Activated CD4-positive, alpha-beta T cell treated with anti-CD3 and anti-CD28 coated beads, Interleukin-2, amount 50 U/mL, for 48 hours (primary cell): ENCODE results near the gene SLC26A4.
A peak's percentile ranks its signal among the peaks of the same experiment; 100 is the strongest.
"Not testable (repeated sequence)": the region's sequence is repeated elsewhere in the genome, so short reads cannot be mapped to it uniquely, and the experiment has no call there.

Experiments used
- DNase-seq, 2 experiments: peaks; one replicate each; pipeline ENCODE4 v3.0.0-alpha.2; 2020

Gene SLC26A4

DNA sequence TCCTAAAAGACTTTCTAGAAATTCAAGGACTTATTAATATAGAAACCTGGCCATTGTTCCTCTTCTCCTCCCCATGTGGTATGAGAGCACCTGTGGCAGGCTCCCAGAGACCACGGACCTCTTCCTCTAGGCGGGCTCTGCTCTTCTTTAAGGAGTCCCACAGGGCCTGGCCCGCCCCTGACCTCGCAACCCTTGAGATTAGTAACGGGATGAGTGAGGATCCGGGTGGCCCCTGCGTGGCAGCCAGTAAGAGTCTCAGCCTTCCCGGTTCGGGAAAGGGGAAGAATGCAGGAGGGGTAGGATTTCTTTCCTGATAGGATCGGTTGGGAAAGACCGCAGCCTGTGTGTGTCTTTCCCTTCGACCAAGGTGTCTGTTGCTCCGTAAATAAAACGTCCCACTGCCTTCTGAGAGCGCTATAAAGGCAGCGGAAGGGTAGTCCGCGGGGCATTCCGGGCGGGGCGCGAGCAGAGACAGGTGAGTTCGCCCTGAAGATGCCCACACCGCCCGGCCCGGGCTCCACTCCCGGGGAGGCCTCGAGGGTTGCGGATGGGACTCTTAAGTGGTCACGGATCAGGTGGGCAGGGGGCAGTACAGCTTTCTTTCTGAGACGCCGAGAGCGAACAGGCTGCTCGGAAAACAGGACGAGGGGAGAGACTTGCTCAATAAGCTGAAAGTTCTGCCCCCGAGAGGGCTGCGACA, at the start of gene SLC26A4:
Gene SLC26A4 (plus strand): TSS at position 448 of the 700 bp plus-strand sequence. CDS start 814 bp downstream, outside the sequence.
- peak; percentile 54 to 70 for DNase-seq

- DNase-seq, result no peak
Measured at GRCh38 chr7:107613439-107613838, 47.2 kb upstream of the SLC26A4 start.

DNA sequence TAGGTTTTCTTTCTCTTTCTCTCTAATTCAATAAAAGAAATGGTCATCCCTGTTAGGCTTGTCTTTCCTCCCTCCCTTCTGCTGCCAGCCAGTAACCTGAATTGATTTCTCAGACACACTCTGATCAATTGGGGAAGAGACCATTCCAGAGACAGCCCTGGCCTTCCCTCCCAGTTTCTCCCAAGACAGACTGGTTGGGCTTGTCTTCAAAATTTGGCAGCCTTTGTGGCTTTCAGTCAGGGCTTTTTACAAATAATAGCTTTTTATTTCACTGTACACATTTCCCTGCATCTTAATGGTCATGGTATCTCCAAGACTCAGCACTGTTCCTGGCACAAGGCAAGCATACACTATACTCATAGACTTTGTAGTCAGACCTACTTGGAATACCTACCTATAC, 46.7 kb upstream of the SLC26A4 start:
- no peak for DNase-seq

DNA sequence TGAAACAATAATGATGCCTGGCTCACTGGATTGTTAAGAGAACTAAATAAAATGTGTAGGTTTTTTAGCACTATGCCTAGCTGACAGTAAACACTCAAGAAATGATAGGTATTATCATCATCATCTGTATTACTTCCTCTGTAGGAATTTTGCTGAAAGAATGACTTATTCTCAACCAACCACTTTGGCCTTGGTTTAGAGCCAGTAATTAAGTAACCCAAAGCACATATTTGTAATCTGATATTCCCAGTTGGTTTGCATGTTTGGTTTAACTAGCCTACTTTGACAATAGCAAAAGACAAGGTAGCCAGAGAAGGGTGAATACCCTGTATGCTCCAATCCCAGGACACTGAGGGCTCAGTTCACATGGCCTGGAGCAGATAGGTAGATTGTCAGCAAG, 46.2 kb upstream of the SLC26A4 start:
- no peak for DNase-seq

- DNase-seq, result no peak
Measured at GRCh38 chr7:107615910-107616680, 44.5 kb upstream of the SLC26A4 start.

GRCh38 chr7:107622429-107622828, 38.2 kb upstream of the SLC26A4 start:
- DNase-seq, result no peak

DNA sequence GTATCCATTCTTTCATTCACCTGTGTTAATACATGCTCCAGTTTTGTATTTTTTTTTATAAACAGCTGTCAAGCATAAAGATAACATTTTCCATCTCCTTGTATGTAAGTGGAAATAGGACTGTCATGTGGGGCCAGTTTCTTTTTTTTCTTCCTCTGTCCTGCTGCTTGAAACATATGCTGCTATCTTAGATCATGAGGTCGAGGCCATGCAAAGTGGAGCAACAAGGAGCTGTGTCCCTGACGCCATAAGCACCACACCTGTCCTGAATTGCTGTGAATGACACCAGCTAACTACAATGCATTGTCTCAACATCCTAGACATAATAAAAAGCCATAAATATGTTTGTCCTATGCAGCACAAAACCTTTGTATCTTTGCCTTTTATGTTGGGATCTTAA, 37.7 kb upstream of the SLC26A4 start:
- no peak for DNase-seq

DNA sequence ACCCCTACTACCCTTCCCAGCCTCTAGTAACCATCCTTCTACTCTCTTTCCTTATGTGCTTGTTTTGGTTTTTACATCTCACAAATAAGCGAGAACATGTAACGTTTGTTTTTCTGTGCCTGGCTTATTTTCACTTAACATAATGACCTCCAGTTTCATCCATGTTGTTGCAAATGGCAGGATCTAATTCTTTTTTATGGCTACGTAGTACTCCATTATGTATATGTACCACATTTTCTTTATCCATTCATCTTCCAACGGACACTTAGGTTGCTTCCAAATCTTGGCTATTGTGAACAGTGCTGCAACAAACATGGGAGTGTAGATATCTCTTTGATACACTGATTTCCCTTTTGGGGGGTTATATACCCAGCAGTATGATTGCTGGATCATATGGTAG, 33.6 kb upstream of the SLC26A4 start:
- DNase-seq, result no peak

DNA sequence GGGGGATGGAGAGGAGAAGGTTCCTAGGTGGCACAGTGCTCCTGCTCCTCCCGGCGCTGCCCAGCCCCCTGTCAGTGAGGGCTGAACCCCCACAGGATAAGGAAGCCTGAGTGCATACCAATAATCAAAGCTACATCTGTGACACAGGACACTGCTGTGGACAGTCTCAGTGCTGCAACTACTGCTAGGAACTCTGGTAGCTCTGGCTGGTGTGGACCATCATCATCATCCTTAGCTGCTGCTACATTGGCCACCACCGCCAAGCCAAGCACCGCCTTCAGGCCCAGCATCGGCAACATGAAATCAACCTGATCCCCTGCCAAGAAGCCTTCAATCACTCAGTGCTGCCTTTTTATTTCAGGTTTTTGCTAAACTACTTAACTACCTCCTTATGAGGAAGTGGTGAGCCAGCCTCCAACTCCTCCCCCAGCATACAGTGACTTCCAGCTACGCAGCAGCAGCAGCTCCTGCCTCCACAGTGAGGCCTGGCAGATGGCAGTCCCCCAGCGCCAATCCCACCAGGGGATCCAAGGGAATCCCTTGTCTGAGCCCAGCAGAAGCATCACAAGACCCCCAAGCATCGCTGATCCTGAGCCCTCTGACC, 32.1 kb upstream of the SLC26A4 start:
- no peak for DNase-seq

DNA sequence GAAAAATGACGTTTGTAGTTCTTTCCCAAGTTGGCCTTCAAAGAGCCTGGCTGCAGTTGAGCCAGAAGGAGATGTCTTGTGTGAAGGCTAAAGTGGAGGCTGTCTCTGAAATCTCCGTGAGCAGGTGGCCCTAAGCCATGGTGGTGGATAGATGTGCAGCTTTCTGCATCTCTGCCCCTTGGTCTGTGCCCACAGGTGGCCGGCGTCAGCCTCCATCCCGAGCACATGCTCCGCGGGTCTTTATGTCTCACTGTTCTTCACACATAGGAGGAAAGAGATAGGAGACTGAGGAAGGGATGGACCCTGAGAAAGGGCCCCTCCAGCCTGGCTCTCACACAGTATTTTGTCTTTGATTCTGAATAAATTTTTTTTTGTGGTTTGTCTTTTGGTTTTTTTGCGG, 30.3 kb upstream of the SLC26A4 start:
- DNase-seq, result no peak

GRCh38 chr7:107631588-107632491, 28.8 kb upstream of the SLC26A4 start:
- no peak for DNase-seq

GRCh38 chr7:107632492-107632865, 28.1 kb upstream of the SLC26A4 start:
- DNase-seq, result no peak

GRCh38 chr7:107638594-107638993, 22.0 kb upstream of the SLC26A4 start:
- DNase-seq, result no peak

GRCh38 chr7:107639070-107639469, 21.6 kb upstream of the SLC26A4 start:
- not testable (repeated sequence) for DNase-seq

DNA sequence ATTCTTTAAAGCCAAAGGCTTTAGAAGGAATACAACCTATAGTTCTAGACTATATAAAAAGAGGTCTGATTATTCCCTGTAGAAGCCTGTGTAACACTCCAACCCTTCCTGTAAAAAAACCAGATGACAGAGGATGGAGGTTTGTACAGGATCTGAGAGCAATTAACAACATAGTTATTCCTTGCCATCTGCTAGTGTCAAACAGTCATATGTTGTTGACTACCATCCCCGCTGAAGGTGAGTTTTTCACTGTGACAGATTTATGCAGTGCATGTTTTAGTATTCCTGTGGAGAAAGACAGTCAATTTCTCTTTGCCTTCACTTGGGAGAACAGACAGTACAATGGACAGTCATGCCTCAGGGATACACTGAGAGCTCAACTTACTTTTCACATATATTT, 19.0 kb upstream of the SLC26A4 start:
- no peak for DNase-seq

GRCh38 chr7:107642501-107642900, 18.1 kb upstream of the SLC26A4 start:
- no peak for DNase-seq

- DNase-seq, result no peak
Measured at GRCh38 chr7:107643407-107643806, 17.2 kb upstream of the SLC26A4 start.

GRCh38 chr7:107643938-107644308, 16.7 kb upstream of the SLC26A4 start:
- DNase-seq, result no peak

- DNase-seq, result no peak
Measured at GRCh38 chr7:107644309-107644974, 16.2 kb upstream of the SLC26A4 start.

- DNase-seq, result no peak
Measured at GRCh38 chr7:107652642-107653041, 8.0 kb upstream of the SLC26A4 start.

- no peak for DNase-seq
Measured at GRCh38 chr7:107658467-107658866, 2.2 kb upstream of the SLC26A4 start.

DNA sequence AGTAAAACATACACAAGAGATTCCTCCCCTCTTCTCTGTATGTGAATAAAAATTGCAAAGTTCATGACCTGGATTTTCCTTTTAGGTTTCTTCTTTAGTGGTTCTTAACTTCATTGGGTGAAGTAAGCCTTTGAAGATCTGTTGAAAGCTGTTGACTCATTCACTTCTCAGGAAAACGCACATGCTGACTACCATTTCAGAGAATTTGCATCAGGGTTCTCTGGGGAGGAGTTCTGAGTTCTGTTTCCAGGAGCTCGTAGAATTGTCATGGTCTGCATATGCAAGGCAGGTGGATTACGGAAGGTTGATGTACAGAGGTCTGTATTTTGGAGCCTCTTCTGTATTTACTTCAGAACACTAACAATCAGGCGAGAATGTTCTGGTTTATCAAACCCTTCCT, 962 bp upstream of the SLC26A4 start:
- DNase-seq, result peak; percentile 36 to 58
